ENCODE results near the gene ZIC4. TPM values are rescaled to one million over a fixed set of nuclear protein-coding genes. Genes with fewer than 3 reads are reported as not detected.

The ZIC4 gene
- total and polyA plus RNA-seq, 10 of the 15 experiments (the other 5 are each of a cell fraction or from before 2014, with no cell fraction given), result not detected

GRCh38 chr3:147410526-147411237 is 4.3 kb upstream of the ZIC4 start:
- ChIA-PET CTCF (interaction anchor here (1.0 kb wide), 1 partner anchor 666 kb away, joined by 3 read pairs; no protein-coding TSS in a partner anchor), POLR2A (no interaction called here), RAD21 (ENCODE audit: unreplicated experiment) (no interaction called here), SMC1A (ENCODE audit: uncharacterized antibody, unreplicated experiment) (interaction anchor here (0.9 kb wide), 1 partner anchor 427 kb away, joined by 4 read pairs; no protein-coding TSS in a partner anchor)
- FAIRE-seq, result no peak
- in situ Hi-C loops (cut with MboI) (no loop called here), intact Hi-C loops (cut with micrococcal nuclease; ENCODE audit: unreplicated experiment) (no loop called here)
- Histone ChIP-seq H3K27ac (ENCODE audit: control insufficient read depth, insufficient read depth) (no peak overlapping the region), H3K4me1 (ENCODE audit: control insufficient read depth, insufficient read depth, low read length) (no peaks in the 10 kb centered on the region), H3K9me3 (replicated peaks; ENCODE audit: control insufficient read depth, insufficient read depth, low read length) (peaks cover 2% of the 10 kb centered on the region; the same call in 2 of the 3 replicates), H3K36me3 (ENCODE audit: control insufficient read depth in 2 of 2, insufficient read depth in 2 of 2, low read length in 1 of 2) (no peaks in the 10 kb centered on the region), H3K4me2 (ENCODE audit: control insufficient read depth, insufficient read depth) (no peak overlapping the region), H3K9ac (ENCODE audit: control insufficient read depth, insufficient read depth, low read length) (no peak overlapping the region), H3K27me3 (replicated peaks in 1 of 2; ENCODE audit: control insufficient read depth in 2 of 2, insufficient read depth in 2 of 2, low read length in 1 of 2) (peaks cover 9 to 26% of the 10 kb centered on the region in 2 experiments), H2AFZ (ENCODE audit: control insufficient read depth, low read depth, low read length) (no peak overlapping the region), H4K20me1 (ENCODE audit: control insufficient read depth, insufficient read depth) (no peaks in the 10 kb centered on the region), H3K79me2 (ENCODE audit: control insufficient read depth, insufficient read depth, low read length) (no peaks in the 10 kb centered on the region), H3K4me3 (no peak overlapping the region)
- 61% methylated on average over 49 of the region's 61 CpGs for WGBS (ENCODE audit: insufficient coverage, insufficient replicate concordance, low lambda C conversion rate, missing lambda C conversion rate)
- no peak for DNase-seq (ENCODE audit: low read depth, low spot score)
- no peak for TF ChIP-seq MTA3 (IDR thresholded peaks at IDR 0.05; ENCODE audit: borderline replicate concordance, low read length)
- TF ChIP-seq BRCA1 (IDR thresholded peaks at IDR 0.05; ENCODE audit: low read depth, low read length), result no peak
- TF ChIP-seq TCF12 (IDR thresholded peaks at IDR 0.05; ENCODE audit: low read depth, low read length), result no peak
- TF ChIP-seq TCF3 (IDR thresholded peaks at IDR 0.05; ENCODE audit: borderline replicate concordance, insufficient read depth, low read depth, low read length), result no peak
- no peak for TF ChIP-seq ETV6 (conservative IDR thresholded peaks at IDR 0.05 in 1 of 2, IDR thresholded peaks at IDR 0.05 in 1 of 2; ENCODE audit: borderline replicate concordance in 1 of 2, low read depth in 1 of 2)
- no peak for TF ChIP-seq EZH2 (IDR thresholded peaks at IDR 0.05; ENCODE audit: borderline replicate concordance, control insufficient read depth, low read depth, low read length)
- no peak for TF ChIP-seq STAT1 (conservative IDR thresholded peaks at IDR 0.05)
- TF ChIP-seq MEF2A (IDR thresholded peaks at IDR 0.05; ENCODE audit: insufficient read depth, low read depth, low read length), result no peak
- TF ChIP-seq, protein P1, sequence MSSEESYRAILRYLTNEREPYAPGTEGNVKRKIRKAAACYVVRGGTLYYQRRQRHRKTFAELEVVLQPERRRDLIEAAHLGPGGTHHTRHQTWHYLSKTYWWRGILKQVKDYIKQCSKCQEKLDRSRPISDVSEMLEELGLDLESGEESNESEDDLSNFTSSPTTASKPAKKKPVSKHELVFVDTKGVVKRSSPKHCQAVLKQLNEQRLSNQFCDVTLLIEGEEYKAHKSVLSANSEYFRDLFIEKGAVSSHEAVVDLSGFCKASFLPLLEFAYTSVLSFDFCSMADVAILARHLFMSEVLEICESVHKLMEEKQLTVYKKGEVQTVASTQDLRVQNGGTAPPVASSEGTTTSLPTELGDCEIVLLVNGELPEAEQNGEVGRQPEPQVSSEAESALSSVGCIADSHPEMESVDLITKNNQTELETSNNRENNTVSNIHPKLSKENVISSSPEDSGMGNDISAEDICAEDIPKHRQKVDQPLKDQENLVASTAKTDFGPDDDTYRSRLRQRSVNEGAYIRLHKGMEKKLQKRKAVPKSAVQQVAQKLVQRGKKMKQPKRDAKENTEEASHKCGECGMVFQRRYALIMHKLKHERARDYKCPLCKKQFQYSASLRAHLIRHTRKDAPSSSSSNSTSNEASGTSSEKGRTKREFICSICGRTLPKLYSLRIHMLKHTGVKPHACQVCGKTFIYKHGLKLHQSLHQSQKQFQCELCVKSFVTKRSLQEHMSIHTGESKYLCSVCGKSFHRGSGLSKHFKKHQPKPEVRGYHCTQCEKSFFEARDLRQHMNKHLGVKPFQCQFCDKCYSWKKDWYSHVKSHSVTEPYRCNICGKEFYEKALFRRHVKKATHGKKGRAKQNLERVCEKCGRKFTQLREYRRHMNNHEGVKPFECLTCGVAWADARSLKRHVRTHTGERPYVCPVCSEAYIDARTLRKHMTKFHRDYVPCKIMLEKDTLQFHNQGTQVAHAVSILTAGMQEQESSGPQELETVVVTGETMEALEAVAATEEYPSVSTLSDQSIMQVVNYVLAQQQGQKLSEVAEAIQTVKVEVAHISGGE (CRISPR knock-in tag; IDR thresholded peaks at IDR 0.05), result no peak
- no peak for TF ChIP-seq GATAD2B (conservative IDR thresholded peaks at IDR 0.05; ENCODE audit: low read depth)
- TF ChIP-seq HDGF (IDR thresholded peaks at IDR 0.05), result no peak
- TF ChIP-seq EED (IDR thresholded peaks at IDR 0.05; ENCODE audit: low read depth), result no peak
- no TSS peak for BruUV-seq (replicated peaks)
- ATAC-seq, result no peak

All from GM12878 (cell line).